ENCODE data around the gene COBL. TPM values are rescaled to one million over a fixed set of nuclear protein-coding genes. Genes with fewer than 3 reads are reported as not detected.

COBL gene
- total RNA-seq, 1 donor from 2014 or later: 6.3 TPM

GRCh38 chr7:51261950-51262795 is 54.4 kb downstream of the COBL start:
- Histone ChIP-seq H3K9me3 (ENCODE audit: low read depth) (no peaks in the 10 kb centered on the region), H4K20me1 (ENCODE audit: low read depth) (no peaks in the 10 kb centered on the region), H3K27ac (no peak overlapping the region), H3K27me3 (no peaks in the 10 kb centered on the region), H3K4me1 (peaks cover 7% of the 10 kb centered on the region), H3F3A (ENCODE audit: low read depth) (peaks cover 2% of the 10 kb centered on the region), H3K4me3 (no peak overlapping the region), H3K36me3 (no peaks in the 10 kb centered on the region), H2AFZ (replicated peaks) (no peak overlapping the region), H3K9ac (no peak overlapping the region), H3K4me2 (no peak overlapping the region), H3K79me2 (ENCODE audit: low read depth) (peaks cover 4% of the 10 kb centered on the region)
- no peak for DNase-seq (ENCODE audit: low spot score)
- H3K27me3 Mint-ChIP-seq (ENCODE audit: insufficient read depth, low read depth): peaks cover 3% of the 10 kb centered on the region
- H3K4me3 Mint-ChIP-seq: peak overlapping the region; percentile 24
- H3K27ac Mint-ChIP-seq: peak overlapping the region; percentile 60
- no peaks in the 10 kb centered on the region for H3K9me3 Mint-ChIP-seq
- H3K4me1 Mint-ChIP-seq: peaks cover under 1% of the 10 kb centered on the region
- TF ChIP-seq CTCF (IDR thresholded peaks at IDR 0.05) (no peak), EZH2 (IDR thresholded peaks at IDR 0.05) (no peak), EZH2phosphoT487 (IDR thresholded peaks at IDR 0.05) (no peak)
- H3K36me3 Mint-ChIP-seq: no peaks in the 10 kb centered on the region

GRCh38 chr7:51261117-51261835 is 55.3 kb downstream of the COBL start:
- Histone ChIP-seq H3K9me3 (ENCODE audit: low read depth) (no peaks in the 10 kb centered on the region), H3K27ac (no peak overlapping the region), H4K20me1 (ENCODE audit: low read depth) (no peaks in the 10 kb centered on the region), H3K4me3 (no peak overlapping the region), H3F3A (ENCODE audit: low read depth) (peaks cover 11% of the 10 kb centered on the region), H2AFZ (replicated peaks) (no peak overlapping the region), H3K79me2 (ENCODE audit: low read depth) (peaks cover 4% of the 10 kb centered on the region), H3K9ac (no peak overlapping the region), H3K4me1 (peaks cover 12% of the 10 kb centered on the region), H3K36me3 (no peaks in the 10 kb centered on the region), H3K27me3 (no peaks in the 10 kb centered on the region), H3K4me2 (no peak overlapping the region)
- DNase-seq (ENCODE audit: low spot score): no peak
- Mint-ChIP-seq H3K9me3 (no peaks in the 10 kb centered on the region), H3K27ac (no peak overlapping the region), H3K4me3 (no peak overlapping the region), H3K27me3 (ENCODE audit: insufficient read depth, low read depth) (peaks cover 3% of the 10 kb centered on the region), H3K4me1 (peaks cover 5% of the 10 kb centered on the region), H3K36me3 (no peaks in the 10 kb centered on the region)
- TF ChIP-seq EZH2phosphoT487 (IDR thresholded peaks at IDR 0.05) (no peak), EZH2 (IDR thresholded peaks at IDR 0.05) (no peak), CTCF (IDR thresholded peaks at IDR 0.05) (no peak)

GRCh38 chr7:51260516-51260915 is 56.1 kb downstream of the COBL start:
- H3K27ac Mint-ChIP-seq: no peak overlapping the region
- H4K20me1 ChIP-seq (ENCODE audit: low read depth): no peaks in the 10 kb centered on the region
- peaks cover 4% of the 10 kb centered on the region for H3K79me2 ChIP-seq (ENCODE audit: low read depth)
- H3K9me3 Mint-ChIP-seq: no peaks in the 10 kb centered on the region
- H3K4me3 Mint-ChIP-seq: no peak overlapping the region
- peaks cover 10% of the 10 kb centered on the region for H3K4me1 Mint-ChIP-seq
- no peak overlapping the region for H3K27ac ChIP-seq
- H3K27me3 ChIP-seq: no peaks in the 10 kb centered on the region
- H3K36me3 Mint-ChIP-seq: no peaks in the 10 kb centered on the region
- H3K4me1 ChIP-seq: peaks cover 19% of the 10 kb centered on the region
- H3F3A ChIP-seq (ENCODE audit: low read depth): peaks cover 18% of the 10 kb centered on the region
- TF ChIP-seq EZH2phosphoT487 (IDR thresholded peaks at IDR 0.05) (no peak), EZH2 (IDR thresholded peaks at IDR 0.05) (no peak), CTCF (IDR thresholded peaks at IDR 0.05) (no peak)
- H2AFZ ChIP-seq (replicated peaks): no peak overlapping the region
- H3K36me3 ChIP-seq: no peaks in the 10 kb centered on the region
- no peaks in the 10 kb centered on the region for H3K9me3 ChIP-seq (ENCODE audit: low read depth)
- no peak overlapping the region for H3K9ac ChIP-seq
- DNase-seq (ENCODE audit: low spot score): no peak
- no peak overlapping the region for H3K4me3 ChIP-seq
- peaks cover 3% of the 10 kb centered on the region for H3K27me3 Mint-ChIP-seq (ENCODE audit: insufficient read depth, low read depth)
- H3K4me2 ChIP-seq: no peak overlapping the region
